Smooth muscle cell (in vitro differentiated cells): ENCODE data around the gene UBASH3A. TPM values are rescaled to one million over a fixed set of nuclear protein-coding genes. Genes with fewer than 3 reads are reported as not detected.

Experiments used
- DNase-seq: peaks from one replicate; lab custom pipeline; 2025; ENCODE audit not compliant: unreplicated experiment; lab: John Stamatoyannopoulos, UW
- H2AFZ ChIP-seq: fragments of 200-600 bp; sonication (generic); 2 replicates; pipeline ENCODE4 v1.6.0; 2016; ENCODE audit warnings: antibody characterized with exemption, low read depth, mild to moderate bottlenecking
- H3F3A ChIP-seq: fragments of 200-600 bp; sonication (generic); 2 replicates; pipeline ENCODE4 v1.6.0; 2017; ENCODE audit warnings: antibody characterized with exemption, low read depth
- H3K27ac ChIP-seq: fragments of 200-600 bp; sonication (generic); 2 replicates; pipeline ENCODE4 v1.5.1; 2016; ENCODE audit warnings: low read depth, mild to moderate bottlenecking
- H3K27me3 ChIP-seq: fragments of 200-600 bp; sonication (generic); 2 replicates; pipeline ENCODE4 v1.6.1; 2016; ENCODE audit warnings: low read depth, mild to moderate bottlenecking
- H3K36me3 ChIP-seq: fragments of 200-600 bp; sonication (generic); 2 replicates; pipeline ENCODE4 v1.5.1; 2016; ENCODE audit warnings: low read depth
- H3K4me1 ChIP-seq: fragments of 200-600 bp; sonication (generic); 2 replicates; pipeline ENCODE4 v1.5.1; 2016; ENCODE audit warnings: low read depth
- H3K4me2 ChIP-seq: fragments of 200-600 bp; sonication (generic); 2 replicates; pipeline ENCODE4 v1.6.0; 2016; ENCODE audit warnings: mild to moderate bottlenecking
- H3K4me3 ChIP-seq: fragments of 200-600 bp; sonication (generic); 2 replicates; pipeline ENCODE4 v1.5.1; 2016; ENCODE audit warnings: mild to moderate bottlenecking
- H3K79me2 ChIP-seq: fragments of 200-600 bp; sonication (generic); 2 replicates; pipeline ENCODE4 v1.6.0; 2016; ENCODE audit warnings: low read depth, mild to moderate bottlenecking
- H3K9ac ChIP-seq: fragments of 200-600 bp; sonication (generic); 2 replicates; pipeline ENCODE4 v1.6.0; 2016; ENCODE audit warnings: low read depth
- H3K9me3 ChIP-seq: fragments of 200-600 bp; sonication (generic); replicated peaks from 2 replicates; pipeline ENCODE4 v1.5.1; 2016; ENCODE audit warnings: low read depth
- H4K20me1 ChIP-seq: fragments of 200-600 bp; sonication (generic); 2 replicates; pipeline ENCODE4 v1.6.0; 2016; ENCODE audit warnings: low read depth
- WGBS: methylation state at CpG from one replicate; pipeline ENCODE4 v1.1.7; 2016; ENCODE audit warnings: low lambda C conversion rate; 5-methylcytosine and 5-hydroxymethylcytosine counted together
- polyA plus RNA-seq: library from polyadenylated mRNA; unstranded; fragments of >200 nt; fragmentation: Nextera tagmentation; extraction: Ambion mirVana; gene quantifications from 2 replicates; pipeline ENCODE4 v1.2.1, GENCODE V29; 2016
- total RNA-seq: library from RNA; depleted of rRNA; stranded (reverse); fragments of >200 nt; gene quantifications from 2 replicates; pipeline ENCODE4 v1.2.3, GENCODE V29; 2014
- TF ChIP-seq, protein P1 (sequence below): fragments of 200-600 bp; sonication (generic); IDR thresholded peaks from 2 replicates; pipeline ENCODE4 v1.5.1; 2017; ENCODE audit warnings: borderline replicate concordance, mild to moderate bottlenecking, antibody characterized with exemption; ENCODE audit not compliant: insufficient read depth, poor library complexity, severe bottlenecking

UBASH3A gene
- total and polyA plus RNA-seq, 2 experiments from 2014 or later, result not detected

DNA sequence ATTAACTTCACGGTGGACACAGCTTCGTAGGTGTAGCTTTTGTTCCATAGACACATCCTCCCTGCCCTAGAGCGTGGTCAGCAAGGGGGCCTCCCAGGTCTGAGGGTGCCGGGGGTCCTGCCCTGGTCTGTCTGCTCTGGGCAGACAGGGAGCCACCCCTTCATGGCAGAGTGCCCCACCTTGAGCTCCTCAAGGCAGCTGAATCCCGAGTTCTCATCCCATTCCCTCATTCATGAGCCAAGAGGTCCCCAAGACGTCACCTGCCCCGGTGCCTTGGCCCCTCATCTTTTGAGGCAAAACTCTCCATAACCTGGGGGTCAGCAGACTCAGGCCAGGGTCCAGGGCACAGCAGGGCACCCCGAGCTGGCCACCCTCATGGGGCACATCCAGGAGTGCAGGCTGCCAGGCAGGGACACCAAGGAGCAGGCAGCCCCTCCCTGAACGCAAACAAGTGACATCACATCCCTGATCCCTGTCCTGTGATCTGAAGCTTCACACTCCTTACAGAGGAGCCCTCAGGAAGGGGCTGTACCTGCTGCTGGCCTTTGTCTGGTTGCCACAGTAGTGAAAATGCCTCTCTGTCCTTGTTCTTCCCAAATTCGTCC, 23.3 kb downstream of the UBASH3A start:
- Histone ChIP-seq H3K9ac (no peak overlapping the region), H3K27me3 (peaks cover 21% of the 10 kb centered on the region)

DNA sequence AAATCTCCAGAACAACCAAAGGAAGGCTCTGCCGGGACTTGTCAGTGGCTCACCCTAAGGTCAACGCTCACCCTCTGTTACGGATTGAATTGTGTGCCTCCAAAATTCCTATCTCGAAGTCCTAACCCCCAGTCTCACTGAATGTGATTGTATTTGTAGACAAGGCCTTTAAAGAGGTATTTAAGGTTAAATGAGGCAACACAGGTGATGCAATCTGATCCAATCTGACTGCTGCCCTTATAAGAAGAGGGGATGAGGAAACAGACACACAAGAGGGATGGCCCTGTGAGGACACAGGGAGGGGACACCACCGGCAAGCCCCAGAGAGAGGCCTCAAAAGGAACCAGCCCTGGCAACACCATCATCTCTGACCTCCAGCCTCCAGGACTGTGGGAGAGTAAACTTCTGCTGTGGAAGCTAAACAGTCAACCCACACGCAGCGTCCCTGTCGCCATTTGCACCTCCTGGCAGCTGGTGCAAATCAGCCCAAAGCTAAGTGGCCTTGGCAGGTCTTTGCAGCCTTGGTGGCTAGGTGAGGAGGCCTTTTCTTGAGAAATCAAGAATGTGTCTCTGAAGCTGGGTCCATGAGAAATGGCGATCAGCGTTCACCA, 24.2 kb downstream of the UBASH3A start:
- no peak overlapping the region for H3K4me2 ChIP-seq
- no peaks in the 10 kb centered on the region for H3K36me3 ChIP-seq
- H3K27me3 ChIP-seq, result peaks cover 21% of the 10 kb centered on the region
- no peak for DNase-seq
- no peak overlapping the region for H3K27ac ChIP-seq
- no peaks in the 10 kb centered on the region for H3F3A ChIP-seq
- H2AFZ ChIP-seq, result no peak overlapping the region
- H3K79me2 ChIP-seq, result no peaks in the 10 kb centered on the region
- no peaks in the 10 kb centered on the region for H4K20me1 ChIP-seq
- H3K9me3 ChIP-seq, result no peaks in the 10 kb centered on the region
- no peaks in the 10 kb centered on the region for H3K4me1 ChIP-seq
- no peak overlapping the region for H3K4me3 ChIP-seq
- no peak overlapping the region for H3K9ac ChIP-seq
- 93% methylated on average over 10 of the region's 10 CpGs for WGBS
- TF ChIP-seq, protein P1, sequence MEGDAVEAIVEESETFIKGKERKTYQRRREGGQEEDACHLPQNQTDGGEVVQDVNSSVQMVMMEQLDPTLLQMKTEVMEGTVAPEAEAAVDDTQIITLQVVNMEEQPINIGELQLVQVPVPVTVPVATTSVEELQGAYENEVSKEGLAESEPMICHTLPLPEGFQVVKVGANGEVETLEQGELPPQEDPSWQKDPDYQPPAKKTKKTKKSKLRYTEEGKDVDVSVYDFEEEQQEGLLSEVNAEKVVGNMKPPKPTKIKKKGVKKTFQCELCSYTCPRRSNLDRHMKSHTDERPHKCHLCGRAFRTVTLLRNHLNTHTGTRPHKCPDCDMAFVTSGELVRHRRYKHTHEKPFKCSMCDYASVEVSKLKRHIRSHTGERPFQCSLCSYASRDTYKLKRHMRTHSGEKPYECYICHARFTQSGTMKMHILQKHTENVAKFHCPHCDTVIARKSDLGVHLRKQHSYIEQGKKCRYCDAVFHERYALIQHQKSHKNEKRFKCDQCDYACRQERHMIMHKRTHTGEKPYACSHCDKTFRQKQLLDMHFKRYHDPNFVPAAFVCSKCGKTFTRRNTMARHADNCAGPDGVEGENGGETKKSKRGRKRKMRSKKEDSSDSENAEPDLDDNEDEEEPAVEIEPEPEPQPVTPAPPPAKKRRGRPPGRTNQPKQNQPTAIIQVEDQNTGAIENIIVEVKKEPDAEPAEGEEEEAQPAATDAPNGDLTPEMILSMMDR, result no peak

More for the DNA sequence above, 23.3 kb downstream of the UBASH3A start:
- 87% methylated on average over 10 of the region's 10 CpGs for WGBS
- no peaks in the 10 kb centered on the region for H4K20me1 ChIP-seq
- H2AFZ ChIP-seq, result no peak overlapping the region
- H3K27ac ChIP-seq, result no peak overlapping the region
- TF ChIP-seq, protein P1, result no peak
- H3K4me2 ChIP-seq, result no peak overlapping the region
- DNase-seq, result no peak
- H3K4me3 ChIP-seq, result no peak overlapping the region
- H3K36me3 ChIP-seq, result no peaks in the 10 kb centered on the region
- H3K9me3 ChIP-seq, result no peaks in the 10 kb centered on the region
- H3F3A ChIP-seq, result no peaks in the 10 kb centered on the region
- no peaks in the 10 kb centered on the region for H3K4me1 ChIP-seq
- H3K79me2 ChIP-seq, result no peaks in the 10 kb centered on the region

DNA sequence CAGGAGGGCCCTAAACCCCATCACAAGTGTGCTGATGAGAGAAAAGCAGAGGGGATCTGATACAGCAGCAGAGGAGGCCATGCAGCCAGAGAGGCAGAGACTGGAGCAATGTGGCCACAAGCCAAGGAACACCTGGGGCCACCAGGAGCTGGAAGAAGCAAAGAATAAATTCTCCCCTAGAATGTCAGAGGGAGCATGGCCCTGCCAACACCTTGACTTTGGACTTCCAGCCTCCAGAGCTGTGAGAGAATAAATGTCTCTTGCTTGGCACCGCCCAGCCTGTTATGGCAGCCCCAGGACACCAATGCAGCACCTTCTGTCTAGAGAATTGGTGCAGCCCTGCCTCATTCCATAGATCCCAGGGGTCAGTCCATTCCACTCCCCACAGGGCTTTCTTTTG, 25.3 kb downstream of the UBASH3A start:
- Histone ChIP-seq H3F3A (no peaks in the 10 kb centered on the region), H3K36me3 (no peaks in the 10 kb centered on the region), H3K9ac (no peak overlapping the region), H3K4me3 (no peak overlapping the region), H2AFZ (no peak overlapping the region), H3K4me2 (no peak overlapping the region), H3K27me3 (peaks cover 13% of the 10 kb centered on the region), H3K9me3 (no peaks in the 10 kb centered on the region), H3K27ac (no peak overlapping the region), H4K20me1 (no peaks in the 10 kb centered on the region), H3K79me2 (no peaks in the 10 kb centered on the region), H3K4me1 (no peaks in the 10 kb centered on the region)
- TF ChIP-seq, protein P1, result no peak
- WGBS, result 100% methylated on average over 1 of the region's 1 CpG
- no peak for DNase-seq

DNA sequence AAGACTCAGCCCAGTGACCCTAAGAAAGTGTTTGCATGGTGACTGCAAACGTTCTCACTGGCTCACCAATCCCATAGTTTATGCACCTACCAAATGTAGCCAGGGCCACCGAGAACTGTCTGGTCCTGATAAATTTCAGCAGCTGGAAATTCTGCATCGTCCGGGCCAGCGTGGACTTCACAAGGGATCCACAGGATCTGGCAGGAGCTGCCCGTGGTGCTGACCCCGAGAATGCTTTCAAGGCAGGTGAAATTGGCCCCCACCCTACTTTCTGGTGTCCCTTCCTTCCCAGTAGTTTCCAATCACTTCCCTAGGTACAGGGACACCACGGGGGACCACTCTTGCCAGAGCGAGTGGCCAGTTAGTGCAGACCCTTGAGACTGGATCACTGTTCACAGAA, 26.2 kb downstream of the UBASH3A start:
- no peak overlapping the region for H2AFZ ChIP-seq
- no peak overlapping the region for H3K27ac ChIP-seq
- no peaks in the 10 kb centered on the region for H3F3A ChIP-seq
- no peak overlapping the region for H3K4me3 ChIP-seq
- peaks cover 6% of the 10 kb centered on the region for H3K27me3 ChIP-seq
- WGBS, result 56% methylated on average over 9 of the region's 9 CpGs
- TF ChIP-seq, protein P1, result no peak
- H3K79me2 ChIP-seq, result no peaks in the 10 kb centered on the region
- H3K4me2 ChIP-seq, result no peak overlapping the region
- H3K9ac ChIP-seq, result no peak overlapping the region
- no peaks in the 10 kb centered on the region for H3K9me3 ChIP-seq
- H3K36me3 ChIP-seq, result no peaks in the 10 kb centered on the region
- DNase-seq, result no peak
- H4K20me1 ChIP-seq, result no peaks in the 10 kb centered on the region
- no peaks in the 10 kb centered on the region for H3K4me1 ChIP-seq
